HG03520 (cell line): ENCODE data around the gene EIF2S3.
"Not testable (repeated sequence)": the region's sequence is repeated elsewhere in the genome, so short reads cannot be mapped to it uniquely, and the experiment has no call there.

Experiments
- ATAC-seq: cut with Tn5 transposase; IDR thresholded peaks from one replicate; pipeline ENCODE4 v1.9.1; 2021; ENCODE audit warnings: mild to moderate bottlenecking, moderate library complexity; ENCODE audit not compliant: unreplicated experiment

The EIF2S3 gene

DNA sequence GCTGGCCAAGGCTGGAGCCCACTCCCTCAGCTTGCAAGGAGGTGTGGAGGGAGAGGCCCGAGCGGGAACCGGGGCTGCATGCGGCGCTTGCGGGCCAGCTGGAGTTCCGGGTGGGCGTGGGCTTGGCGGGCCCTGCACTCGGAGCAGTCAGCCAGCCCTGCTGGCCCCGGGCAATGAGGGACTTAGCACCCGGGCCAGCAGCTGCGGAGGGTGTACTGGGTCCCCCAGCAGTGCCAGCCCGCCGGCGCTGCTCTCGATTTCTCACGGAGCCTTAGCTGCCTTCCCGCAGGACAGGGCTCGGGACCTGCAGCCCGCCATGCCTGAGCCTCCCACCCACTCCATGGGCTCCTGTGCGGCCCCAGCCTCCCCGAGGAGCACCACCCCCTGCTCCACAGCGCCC is 5.1 kb upstream of the EIF2S3 start:
- ATAC-seq: not testable (repeated sequence)

DNA sequence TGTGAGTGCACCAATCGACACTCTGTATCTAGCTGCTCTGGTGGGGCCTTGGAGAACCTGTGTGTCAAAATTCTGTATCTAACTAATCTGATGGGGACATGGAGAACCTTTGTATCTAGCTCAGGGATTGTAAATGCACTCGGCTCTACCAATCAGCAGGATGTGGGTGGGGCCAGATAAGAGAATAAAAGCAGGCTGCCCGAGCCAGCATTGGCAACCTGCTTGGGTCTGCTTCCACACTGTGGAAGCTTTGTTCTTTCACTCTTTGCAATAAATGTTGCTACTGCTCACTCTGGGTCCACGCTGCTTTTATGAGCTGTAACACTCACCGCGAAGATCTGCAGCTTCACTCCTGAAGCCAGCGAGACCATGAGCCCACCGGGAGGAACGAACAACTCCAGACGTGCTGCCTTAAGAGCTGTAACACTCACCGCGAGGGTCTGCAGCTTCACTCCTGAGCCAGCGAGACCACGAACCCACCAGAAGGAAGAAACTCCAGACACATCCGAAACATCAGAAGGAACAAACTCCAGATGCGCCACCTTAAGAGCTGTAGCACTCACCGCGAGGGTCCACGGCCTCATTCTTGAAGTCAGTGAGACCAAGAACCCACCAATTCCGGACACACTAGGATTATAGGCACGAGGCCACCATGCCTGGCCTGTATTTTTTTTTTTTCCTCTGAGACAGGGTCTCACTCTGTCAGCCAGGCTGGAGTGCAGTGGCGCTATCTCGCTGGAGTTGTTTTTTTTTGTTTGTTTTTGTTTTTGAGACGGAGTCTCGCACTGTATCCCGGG is 4.0 kb upstream of the EIF2S3 start:
- ATAC-seq: not testable (repeated sequence)

DNA sequence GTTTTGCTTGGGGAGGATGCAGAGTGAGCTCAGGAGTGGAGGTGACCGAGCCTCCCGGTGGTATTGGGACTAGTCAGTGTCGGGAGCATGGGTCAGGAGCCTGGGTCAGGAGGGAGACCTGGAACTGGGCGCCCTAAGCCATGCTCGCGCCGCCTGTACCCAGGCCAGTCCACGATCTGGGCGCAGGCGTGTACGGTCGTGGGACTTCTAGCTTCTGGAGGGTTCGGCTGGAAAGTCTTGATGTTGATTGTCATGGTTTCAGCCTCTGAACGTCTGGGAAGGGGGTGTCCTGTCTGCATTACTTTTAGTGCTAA is 244 bp downstream of the EIF2S3 start:
- peak; percentile 10 for ATAC-seq

DNA sequence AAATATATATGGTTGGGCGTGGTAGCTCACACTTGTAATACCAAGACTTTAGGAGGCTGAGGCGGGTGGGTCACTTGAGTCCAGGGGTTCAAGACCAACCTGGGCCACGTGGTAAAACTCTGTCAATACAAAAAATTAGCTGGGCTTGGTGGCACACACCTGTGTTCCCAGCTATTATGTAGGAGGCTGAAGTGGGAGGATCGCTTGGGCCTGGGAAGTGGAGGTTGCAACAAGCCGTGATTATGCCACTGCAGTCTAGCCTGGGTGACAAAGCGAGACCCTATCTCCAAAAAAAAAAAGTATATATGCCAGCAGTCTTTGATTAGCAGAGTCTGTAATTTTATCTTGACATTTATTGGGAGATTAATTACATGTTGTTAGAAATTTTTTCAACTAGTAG is 8.7 kb downstream of the EIF2S3 start:
- ATAC-seq: no peak

GRCh38 chrX:24069877-24070276 is 15.1 kb downstream of the EIF2S3 start:
- no peak for ATAC-seq

DNA sequence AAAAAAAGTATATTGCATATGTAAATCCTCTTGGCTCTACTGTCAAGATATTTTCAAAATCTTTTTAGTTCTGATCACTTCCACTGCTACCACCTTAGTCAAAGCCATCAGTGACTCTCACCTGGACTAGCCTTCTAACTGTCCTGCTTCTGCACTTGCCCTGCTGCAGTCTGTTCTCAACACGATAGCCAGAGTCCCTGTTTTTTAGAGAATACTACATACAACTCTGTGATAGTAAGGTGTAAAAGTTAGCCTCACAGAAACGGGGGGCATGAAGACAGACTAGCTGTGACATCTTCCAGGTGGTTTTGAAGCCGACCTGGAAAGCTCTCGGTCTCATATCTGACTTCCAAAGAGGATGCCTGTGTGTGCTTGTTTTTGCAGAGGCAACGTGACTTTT is 24.7 kb downstream of the EIF2S3 start:
- no peak for ATAC-seq

DNA sequence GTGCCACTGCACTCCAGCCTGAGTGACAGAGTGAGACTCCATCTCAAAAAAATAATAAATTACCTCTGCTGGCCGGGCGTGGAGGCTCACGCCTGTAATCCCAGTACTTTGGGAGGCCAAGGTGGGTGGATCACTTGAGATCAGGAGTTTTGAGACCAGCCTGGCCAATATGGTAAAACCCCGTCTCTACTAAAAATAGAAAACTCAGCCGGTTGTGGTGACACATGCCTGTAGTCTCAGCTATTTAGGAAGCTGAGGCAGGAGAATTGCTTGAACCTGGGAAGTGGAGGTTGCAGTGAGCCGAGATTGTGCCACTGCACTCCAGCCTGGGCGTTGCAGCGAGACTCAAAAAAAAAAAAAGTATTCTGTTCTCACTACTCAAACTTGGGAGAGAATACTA is 25.5 kb downstream of the EIF2S3 start:
- ATAC-seq: peak; percentile 16

GRCh38 chrX:24080704-24081103 is 25.9 kb downstream of the EIF2S3 start:
- peak; percentile 42 for ATAC-seq

- ATAC-seq: no peak
Observed at GRCh38 chrX:24081661-24082154, 27.0 kb downstream of the EIF2S3 start.

DNA sequence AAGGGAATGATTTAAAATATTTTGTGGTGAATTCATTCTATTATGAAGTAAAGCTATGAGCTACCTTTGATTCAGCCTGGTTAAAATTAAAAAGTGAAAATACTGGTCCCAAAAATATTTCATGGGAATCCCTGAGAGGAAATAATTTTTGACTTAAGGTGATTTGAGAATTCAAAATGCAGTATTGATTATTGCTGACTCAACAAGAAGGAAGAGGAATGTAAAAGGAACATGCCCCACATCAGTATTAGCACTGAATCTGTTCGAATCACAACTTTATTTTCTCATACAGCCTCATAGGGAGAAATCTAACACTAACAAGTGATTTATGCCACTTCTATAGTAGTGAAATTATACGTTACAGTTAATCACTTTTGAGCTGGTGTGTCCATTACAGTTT is 27.7 kb downstream of the EIF2S3 start:
- ATAC-seq: no peak

DNA sequence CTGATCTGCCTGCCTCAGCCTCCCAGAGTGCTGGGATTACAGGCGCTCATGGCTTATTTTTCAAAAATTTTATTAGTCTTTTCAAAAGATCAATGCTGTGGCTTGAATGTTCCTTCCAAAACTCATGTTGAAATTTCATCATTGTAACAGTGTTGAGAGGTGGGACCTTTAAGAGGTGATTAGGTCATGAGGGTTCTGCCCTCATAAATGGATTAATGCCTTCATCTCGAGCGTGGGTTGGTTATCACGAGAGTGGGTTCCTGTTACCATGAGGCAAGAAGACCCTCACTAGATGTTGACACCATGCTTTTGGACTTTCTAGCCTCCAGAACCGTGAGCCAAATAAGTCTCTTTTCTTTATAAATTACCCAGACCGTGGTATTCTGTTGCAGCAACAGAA is 30.3 kb downstream of the EIF2S3 start:
- no peak for ATAC-seq

GRCh38 chrX:24090300-24091200 is 35.8 kb downstream of the EIF2S3 start:
- ATAC-seq: no peak

DNA sequence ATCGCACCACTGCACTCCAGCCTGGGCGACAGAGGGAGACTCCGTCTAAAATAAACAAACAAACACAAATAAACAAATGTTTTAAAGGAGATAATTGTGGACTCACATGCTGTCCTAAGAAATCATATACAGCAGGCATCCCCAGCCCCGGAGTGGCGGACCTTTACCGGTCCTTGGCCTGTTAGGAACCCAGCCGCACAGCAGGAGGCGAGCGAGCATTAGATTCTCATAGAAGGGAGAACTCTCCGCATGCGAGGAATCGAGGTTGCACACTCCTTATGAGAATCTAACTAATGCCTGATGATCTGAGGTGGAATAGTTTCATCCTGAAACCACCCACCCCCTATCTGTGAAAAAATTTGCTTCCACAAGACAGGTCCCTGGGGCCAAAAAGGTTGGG is 39.0 kb downstream of the EIF2S3 start:
- ATAC-seq: no peak

- ATAC-seq: no peak
Observed at GRCh38 chrX:24097741-24098260, 43.0 kb downstream of the EIF2S3 start.

- ATAC-seq: no peak
Observed at GRCh38 chrX:24098932-24099331, 44.2 kb downstream of the EIF2S3 start.

DNA sequence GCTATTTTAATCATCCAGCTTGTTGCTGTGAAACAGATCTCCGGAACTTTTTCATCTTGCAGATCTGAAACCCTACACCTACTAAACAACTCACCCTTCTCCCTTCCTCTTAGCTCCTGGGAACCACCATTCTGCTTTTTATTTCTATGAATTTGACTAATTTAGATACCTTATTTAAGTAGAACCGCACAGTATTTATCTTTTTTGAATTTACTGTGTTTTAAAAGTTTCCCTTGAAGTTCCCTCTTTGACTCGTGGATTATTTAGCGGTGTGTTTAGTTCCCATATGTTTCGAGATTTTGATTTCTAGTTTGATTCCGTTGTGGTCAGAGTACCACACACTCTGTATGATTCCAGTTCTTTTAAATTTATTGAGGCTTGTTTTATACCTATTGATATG is 44.6 kb downstream of the EIF2S3 start:
- ATAC-seq: no peak

GRCh38 chrX:24100713-24101112 is 46.0 kb downstream of the EIF2S3 start:
- ATAC-seq: no peak

DNA sequence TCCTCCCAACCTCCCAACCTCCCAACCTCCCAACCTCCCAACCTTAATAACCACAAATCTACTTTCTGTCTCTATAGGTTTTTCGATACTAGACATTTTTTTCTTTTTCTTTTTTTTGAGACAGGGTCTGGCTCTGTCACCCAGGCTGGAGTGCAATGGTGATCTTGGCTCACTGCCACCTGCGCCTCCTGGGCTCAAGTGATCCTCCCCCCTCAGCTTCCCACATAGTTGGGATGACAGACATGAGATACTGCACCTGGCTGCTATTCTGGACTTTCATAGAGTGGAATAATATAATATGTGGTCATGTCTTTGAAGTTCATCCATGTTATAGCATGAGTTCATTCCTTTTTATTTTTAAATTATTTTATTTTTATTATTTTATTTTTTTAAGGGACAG is 55.3 kb downstream of the EIF2S3 start:
- no peak for ATAC-seq

GRCh38 chrX:24113181-24113580 is 58.4 kb downstream of the EIF2S3 start:
- ATAC-seq: no peak

- no peak for ATAC-seq
Observed at GRCh38 chrX:24117258-24117657, 62.5 kb downstream of the EIF2S3 start.

- ATAC-seq: no peak
Observed at GRCh38 chrX:24124244-24124799, 69.6 kb downstream of the EIF2S3 start.
